GDM1 (cell line): Measurements from ENCODE around the gene NAV3.
"Not testable (repeated sequence)": the region's sequence is repeated elsewhere in the genome, so short reads cannot be mapped to it uniquely, and the experiment has no call there.

Experiments used
- DNase-seq: peaks from one replicate; lab custom pipeline; 2025; lab: John Stamatoyannopoulos, UW

Gene NAV3

DNA sequence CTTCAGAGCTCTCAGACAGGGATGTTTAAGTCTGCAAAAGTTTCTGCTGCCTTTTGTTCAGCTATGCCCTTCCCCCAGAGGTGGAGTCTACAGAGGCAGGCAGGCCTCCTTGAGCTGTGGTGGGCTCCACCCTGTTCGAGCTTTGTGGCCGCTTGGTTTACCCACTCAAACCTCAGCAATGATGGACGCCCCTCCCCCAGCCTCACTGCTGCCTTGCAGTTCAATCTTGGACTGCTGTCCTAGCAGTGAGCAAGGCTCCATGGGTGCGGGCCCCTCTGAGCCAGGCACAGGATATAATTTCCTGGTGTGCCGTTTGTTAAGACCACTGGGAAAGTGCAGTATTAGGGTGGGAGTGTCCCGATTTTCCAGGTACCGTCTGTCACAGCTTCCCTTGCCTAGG, 427.0 kb downstream of the NAV3 start:
- not testable (repeated sequence) for DNase-seq

DNA sequence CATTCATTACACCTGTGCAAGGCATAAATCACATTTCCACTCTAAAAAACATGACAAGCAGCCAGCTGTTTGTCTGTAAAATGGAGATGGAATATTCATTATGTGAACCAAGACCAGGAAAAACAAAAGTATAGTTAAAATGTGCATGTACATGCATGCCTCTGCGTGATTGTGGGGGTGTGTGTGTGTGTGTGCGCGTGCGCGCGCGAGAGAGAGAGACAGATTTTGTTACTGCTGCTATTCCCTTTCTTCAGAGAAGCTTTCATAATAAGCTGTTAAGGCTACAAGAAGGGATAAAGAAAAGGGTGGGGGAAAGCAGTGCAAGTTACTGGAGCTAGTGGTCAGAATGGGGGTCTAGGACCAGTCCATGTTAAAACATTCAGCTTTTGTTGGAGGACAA, 430.3 kb downstream of the NAV3 start:
- no peak for DNase-seq

DNA sequence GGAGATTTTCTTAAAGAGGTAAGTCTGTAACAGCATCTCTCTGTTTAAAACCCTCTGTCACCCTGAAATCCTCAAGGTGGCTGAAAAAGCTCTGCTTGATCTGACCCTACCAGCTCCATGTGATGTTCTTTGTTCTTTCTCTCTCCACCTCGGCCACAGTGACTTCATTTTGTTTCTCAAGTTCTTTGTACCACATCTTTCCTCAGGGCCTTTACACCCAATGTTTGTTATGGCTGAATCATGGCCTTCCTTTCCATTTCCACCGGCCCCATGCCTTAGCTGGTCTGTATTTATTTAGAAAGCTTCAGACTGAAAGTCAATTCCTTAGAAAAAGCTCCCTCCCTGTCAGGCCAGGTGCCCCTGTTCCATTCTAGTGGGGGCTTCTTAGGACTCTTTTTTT, 431.2 kb downstream of the NAV3 start:
- no peak for DNase-seq
